CD4-positive, alpha-beta T cell treated with Interleukin-6 for 4 hours (primary cell): Measurements from ENCODE around the gene NSD2.

Experiments used
- DNase-seq: peaks from one replicate; pipeline ENCODE4 v3.0.0-alpha.2; 2020; ENCODE audit warnings: mixed read lengths

Gene NSD2

GRCh38 chr4:1945912-1946311 lies 74.7 kb downstream of the NSD2 start:
- no peak for DNase-seq

- no peak for DNase-seq
Measured at GRCh38 chr4:1948232-1948631, 77.0 kb downstream of the NSD2 start.

GRCh38 chr4:1948892-1949436 lies 77.8 kb downstream of the NSD2 start:
- no peak for DNase-seq

DNA sequence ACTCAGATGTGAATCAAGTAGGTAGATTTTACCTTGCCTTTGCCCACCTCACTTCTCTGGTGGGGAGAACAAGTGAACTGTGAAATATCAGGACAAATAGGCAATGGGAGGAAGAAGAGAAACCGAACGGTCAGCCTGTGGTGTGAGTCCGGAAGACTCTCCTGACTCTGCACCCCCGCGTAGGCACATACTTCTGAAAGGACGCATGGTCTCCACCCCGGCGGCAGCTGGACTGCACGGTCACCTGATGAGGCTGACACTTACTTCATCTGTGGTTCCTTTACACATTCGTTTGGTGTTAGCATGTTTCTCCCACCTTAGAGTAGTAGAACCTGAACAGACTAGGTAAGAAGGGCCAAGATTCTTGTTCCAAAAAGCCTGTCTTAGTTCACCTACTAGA lies 79.2 kb downstream of the NSD2 start:
- DNase-seq, result no peak

- no peak for DNase-seq
Measured at GRCh38 chr4:1952058-1952700, 81.0 kb downstream of the NSD2 start.

- no peak for DNase-seq
Measured at GRCh38 chr4:1952719-1953118, 81.5 kb downstream of the NSD2 start.

DNA sequence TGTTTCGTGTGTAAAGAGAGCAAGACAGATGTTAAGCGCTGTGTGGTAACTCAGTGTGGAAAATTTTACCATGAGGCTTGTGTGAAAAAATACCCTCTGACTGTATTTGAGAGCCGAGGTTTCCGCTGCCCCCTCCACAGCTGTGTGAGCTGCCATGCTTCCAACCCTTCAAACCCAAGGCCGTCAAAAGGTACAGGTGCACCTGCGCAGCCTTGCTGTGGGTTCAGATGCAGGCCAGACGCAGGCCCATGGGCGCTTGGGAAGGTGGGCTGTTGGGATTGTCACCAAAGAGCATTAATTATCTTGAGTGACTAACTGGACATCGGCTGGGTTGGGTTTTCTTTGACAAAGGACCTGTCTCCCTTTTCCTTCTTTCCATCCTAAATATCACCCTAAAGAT lies 82.1 kb downstream of the NSD2 start:
- DNase-seq, result no peak

GRCh38 chr4:1956631-1957030 lies 85.4 kb downstream of the NSD2 start:
- no peak for DNase-seq

- no peak for DNase-seq
Measured at GRCh38 chr4:1958276-1959103, 87.3 kb downstream of the NSD2 start.

GRCh38 chr4:1959104-1959384 lies 87.9 kb downstream of the NSD2 start:
- DNase-seq, result no peak

GRCh38 chr4:1960170-1960825 lies 89.1 kb downstream of the NSD2 start:
- DNase-seq, result no peak

- no peak for DNase-seq
Measured at GRCh38 chr4:1961038-1961437, 89.8 kb downstream of the NSD2 start.

DNA sequence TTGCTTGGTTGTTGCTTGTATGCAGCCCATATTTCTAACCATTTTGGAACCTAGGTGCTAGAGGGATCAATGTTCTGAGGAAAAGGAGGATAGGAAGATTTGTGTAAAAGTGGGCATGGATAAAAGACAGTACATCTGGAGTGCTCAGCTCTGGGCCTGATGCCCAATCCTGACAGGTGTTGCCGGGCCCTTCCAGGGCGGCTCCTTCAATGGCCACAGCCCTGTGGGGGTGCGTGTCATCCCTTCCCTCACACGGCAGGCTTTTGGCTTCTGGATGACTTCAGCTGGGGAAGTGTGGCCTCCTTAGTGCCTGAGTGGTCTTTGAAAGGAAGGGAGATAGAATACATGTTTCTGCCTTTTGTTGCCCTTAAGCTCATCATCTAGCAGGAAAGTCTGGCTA lies 90.4 kb downstream of the NSD2 start:
- DNase-seq, result no peak

DNA sequence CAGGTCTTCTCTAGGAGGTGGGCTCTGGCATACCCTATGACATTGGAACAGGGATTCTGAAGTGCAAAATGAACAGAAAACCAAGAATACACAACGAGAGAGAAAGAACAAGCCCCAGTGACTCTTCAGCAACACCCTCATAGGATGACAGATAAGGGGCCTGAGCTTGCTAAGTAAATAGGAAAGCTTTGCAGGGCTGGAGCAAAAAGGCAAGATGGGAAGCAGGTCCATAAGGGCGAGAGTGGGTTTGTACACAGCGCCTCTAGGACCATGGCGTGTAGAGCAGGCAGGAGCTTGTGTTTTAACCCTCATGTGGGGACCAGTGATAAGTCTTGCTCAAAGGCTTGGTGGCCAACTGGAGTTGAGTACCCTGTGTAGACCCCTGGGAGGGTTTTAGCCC lies 91.8 kb downstream of the NSD2 start:
- DNase-seq, result no peak

DNA sequence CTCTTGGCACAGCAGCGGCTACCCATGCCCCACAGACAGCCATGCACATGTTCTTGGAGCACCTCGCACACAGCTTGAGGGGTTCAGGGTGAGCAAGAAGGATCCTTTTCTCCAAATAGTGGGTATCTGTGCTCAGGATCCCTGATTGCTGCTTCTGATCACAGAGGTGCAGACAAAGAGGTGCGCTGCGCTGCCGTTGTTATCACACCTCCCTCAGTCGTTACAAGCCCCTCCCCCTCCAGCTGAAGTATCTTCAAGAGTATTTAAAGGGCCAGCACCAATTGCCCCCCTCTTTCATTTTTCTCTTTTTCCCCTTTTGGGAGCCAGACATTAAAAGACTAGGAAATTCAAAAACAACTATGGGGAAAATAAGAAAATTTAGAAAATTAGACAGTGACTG lies 93.2 kb downstream of the NSD2 start:
- no peak for DNase-seq

GRCh38 chr4:1964971-1965370 lies 93.8 kb downstream of the NSD2 start:
- no peak for DNase-seq

DNA sequence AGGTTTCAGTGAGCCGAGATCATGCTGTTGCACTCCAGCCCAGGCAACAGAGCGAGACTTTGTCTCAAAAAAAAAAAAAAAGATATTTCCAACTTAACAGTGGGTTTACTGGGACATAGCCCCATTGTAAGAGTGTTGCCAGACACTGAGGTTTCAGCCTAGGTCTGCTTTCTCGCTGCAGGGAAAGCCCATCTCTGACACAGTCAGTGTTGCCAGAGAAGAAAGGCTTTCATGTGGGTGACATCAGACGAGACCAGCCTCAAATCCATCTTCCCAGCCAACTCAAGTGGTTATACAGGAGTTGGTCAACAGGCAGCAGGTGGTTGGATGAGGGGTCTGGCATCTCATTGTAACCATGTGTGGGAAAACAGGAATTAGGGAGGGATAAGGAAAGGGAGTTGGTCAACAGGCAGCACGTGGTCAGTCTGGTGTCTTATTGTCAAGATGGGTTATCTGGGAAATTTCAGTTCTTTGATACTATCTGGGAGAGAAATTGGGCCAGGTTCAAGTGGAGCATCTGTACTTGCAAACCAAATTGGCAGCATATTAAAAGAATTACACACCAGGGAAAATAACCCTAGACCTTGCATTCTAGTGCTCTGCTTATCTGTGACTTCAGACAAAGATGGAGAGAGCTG lies 96.4 kb downstream of the NSD2 start:
- no peak for DNase-seq

GRCh38 chr4:1968686-1969295 lies 97.6 kb downstream of the NSD2 start:
- DNase-seq, result no peak

GRCh38 chr4:1969928-1970723 lies 98.9 kb downstream of the NSD2 start:
- DNase-seq, result no peak

DNA sequence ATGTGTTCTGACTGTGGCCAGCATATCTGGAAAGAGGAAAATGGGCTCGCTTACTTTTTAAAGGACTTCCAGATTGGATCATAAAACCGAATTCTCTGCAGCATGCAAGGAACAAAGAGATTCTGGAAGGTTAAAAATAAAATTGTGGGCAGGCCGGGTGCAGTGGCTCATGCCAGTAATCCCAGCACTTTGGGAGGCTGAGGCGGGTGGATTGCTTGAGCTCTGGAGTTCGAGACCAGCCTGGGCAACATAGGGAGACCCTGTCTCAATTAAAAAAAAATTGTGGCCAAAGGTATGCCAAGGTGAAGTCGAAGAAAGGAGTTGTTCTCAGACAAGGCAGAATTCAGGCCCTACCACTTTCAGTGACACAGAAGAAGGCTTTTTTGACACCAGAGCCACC lies 99.7 kb downstream of the NSD2 start:
- no peak for DNase-seq

- DNase-seq, result no peak
Measured at GRCh38 chr4:1971456-1972200, 100.4 kb downstream of the NSD2 start.

- DNase-seq, result no peak
Measured at GRCh38 chr4:1972414-1972813, 101.2 kb downstream of the NSD2 start.
